ENCODE measurements around the gene SEC61B. TPM values are rescaled to one million over a fixed set of nuclear protein-coding genes. Genes with fewer than 3 reads are reported as not detected.
"Not testable (repeated sequence)": the region's sequence is repeated elsewhere in the genome, so short reads cannot be mapped to it uniquely, and the experiment has no call there.

SEC61B gene
- total and polyA plus RNA-seq, 5 donors from 2014 or later = 76.2 to 400 (median 353) TPM

DNA sequence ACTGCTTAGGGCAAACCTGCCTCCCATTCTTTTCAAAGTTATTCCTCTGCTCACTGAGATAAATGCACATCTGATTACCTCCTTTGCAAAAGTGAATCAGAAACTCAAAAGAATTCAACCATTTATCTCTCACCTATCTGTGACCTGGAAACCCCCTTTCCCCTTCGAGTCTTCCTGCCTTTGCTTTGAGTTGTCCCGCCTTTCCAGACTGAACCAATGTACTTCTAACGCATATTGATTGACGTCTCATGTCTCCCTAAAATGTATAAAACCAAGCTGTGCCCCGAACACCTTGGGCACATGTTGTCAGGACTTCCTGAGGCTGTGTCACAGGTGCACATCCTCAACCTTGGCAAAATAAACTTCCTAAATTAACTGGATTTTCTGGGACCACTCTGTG is 25.6 kb upstream of the SEC61B start:
- H3K27ac ChIP-seq (ENCODE audit: insufficient read depth, low read length, poor library complexity, severe bottlenecking); H3K9me3 Mint-ChIP-seq; H3K36me3 Mint-ChIP-seq; H3K4me1 Mint-ChIP-seq; H3K27ac Mint-ChIP-seq; ATAC-seq (ENCODE audit: low read depth in 2 of 2); H3K27me3 ChIP-seq (ENCODE audit: control insufficient read depth, insufficient read depth, low read length); H3K4me3 ChIP-seq (ENCODE audit: low read depth, low read length); H3K4me3 Mint-ChIP-seq; DNase-seq; H3K27me3 Mint-ChIP-seq; H3K4me1 ChIP-seq (ENCODE audit: control insufficient read depth, insufficient read depth, low read length, poor library complexity, severe bottlenecking); H3K9me3 ChIP-seq (ENCODE audit: control insufficient read depth in 2 of 2, low read length in 2 of 2); H3K36me3 ChIP-seq (ENCODE audit: control insufficient read depth, insufficient read depth, low read length): not testable (repeated sequence)

- Mint-ChIP-seq H3K27ac (no peak overlapping the region), H3K27me3 (peaks cover 8% of the 10 kb centered on the region), H3K9me3 (peaks cover 0 to 2% (median 0%) of the 10 kb centered on the region in 7 donors), H3K4me3 (no peak overlapping the region), H3K36me3 (no peaks in the 10 kb centered on the region), H3K4me1 (peaks cover 0 to 3% (median 0%) of the 10 kb centered on the region in 4 donors)
- Histone ChIP-seq H3K27ac (ENCODE audit: insufficient read depth, low read length, poor library complexity, severe bottlenecking) (no peak overlapping the region), H3K27me3 (ENCODE audit: control insufficient read depth, insufficient read depth, low read length) (peaks cover 4% of the 10 kb centered on the region), H3K9me3 (ENCODE audit: control insufficient read depth in 2 of 2, low read length in 2 of 2) (no peaks in the 10 kb centered on the region), H3K36me3 (ENCODE audit: control insufficient read depth, insufficient read depth, low read length) (no peaks in the 10 kb centered on the region), H3K4me1 (ENCODE audit: control insufficient read depth, insufficient read depth, low read length, poor library complexity, severe bottlenecking) (no peaks in the 10 kb centered on the region), H3K4me3 (ENCODE audit: low read depth, low read length) (no peak overlapping the region)
- DNase-seq (no peak), ATAC-seq (ENCODE audit: low read depth in 2 of 2) (no peak)
Measured at GRCh38 chr9:99197124-99197630, 24.9 kb upstream of the SEC61B start.

- Histone ChIP-seq H3K27me3 (ENCODE audit: control insufficient read depth, insufficient read depth, low read length) (peaks cover 4% of the 10 kb centered on the region), H3K9me3 (ENCODE audit: control insufficient read depth in 2 of 2, low read length in 2 of 2) (no peaks in the 10 kb centered on the region), H3K27ac (ENCODE audit: insufficient read depth, low read length, poor library complexity, severe bottlenecking) (no peak overlapping the region), H3K36me3 (ENCODE audit: control insufficient read depth, insufficient read depth, low read length) (no peaks in the 10 kb centered on the region), H3K4me1 (ENCODE audit: control insufficient read depth, insufficient read depth, low read length, poor library complexity, severe bottlenecking) (no peaks in the 10 kb centered on the region), H3K4me3 (ENCODE audit: low read depth, low read length) (no peak overlapping the region)
- no peak overlapping the region for H3K4me3 Mint-ChIP-seq
- no peak overlapping the region for H3K27ac Mint-ChIP-seq
- DNase-seq (no peak), ATAC-seq (ENCODE audit: low read depth in 2 of 2) (no peak)
- H3K27me3 Mint-ChIP-seq = peaks cover 8% of the 10 kb centered on the region
- H3K4me1 Mint-ChIP-seq = peaks cover 0 to 3% (median 0%) of the 10 kb centered on the region in 4 donors
- peaks cover 0 to 2% (median 0%) of the 10 kb centered on the region in 7 donors for H3K9me3 Mint-ChIP-seq
- H3K36me3 Mint-ChIP-seq = no peaks in the 10 kb centered on the region
Measured at GRCh38 chr9:99197987-99198386, 24.1 kb upstream of the SEC61B start.

- H3K27ac ChIP-seq (ENCODE audit: insufficient read depth, low read length, poor library complexity, severe bottlenecking) = no peak overlapping the region
- no peak overlapping the region for H3K4me3 Mint-ChIP-seq
- no peaks in the 10 kb centered on the region for H3K36me3 ChIP-seq (ENCODE audit: control insufficient read depth, insufficient read depth, low read length)
- H3K9me3 Mint-ChIP-seq = peaks cover 0 to 3% (median 0%) of the 10 kb centered on the region in 7 donors
- no peaks in the 10 kb centered on the region for H3K4me1 ChIP-seq (ENCODE audit: control insufficient read depth, insufficient read depth, low read length, poor library complexity, severe bottlenecking)
- peaks cover 4% of the 10 kb centered on the region for H3K27me3 Mint-ChIP-seq
- H3K27ac Mint-ChIP-seq = no peak overlapping the region
- no peaks in the 10 kb centered on the region for H3K27me3 ChIP-seq (ENCODE audit: control insufficient read depth, insufficient read depth, low read length)
- H3K4me3 ChIP-seq (ENCODE audit: low read depth, low read length) = no peak overlapping the region
- DNase-seq (no peak), ATAC-seq (ENCODE audit: low read depth in 2 of 2) (no peak)
- H3K9me3 ChIP-seq (ENCODE audit: control insufficient read depth in 2 of 2, low read length in 2 of 2) = no peaks in the 10 kb centered on the region
- H3K36me3 Mint-ChIP-seq = no peaks in the 10 kb centered on the region
- peaks cover 0 to 3% (median 0%) of the 10 kb centered on the region in 4 donors for H3K4me1 Mint-ChIP-seq
Measured at GRCh38 chr9:99199938-99200539, 22.0 kb upstream of the SEC61B start.

DNA sequence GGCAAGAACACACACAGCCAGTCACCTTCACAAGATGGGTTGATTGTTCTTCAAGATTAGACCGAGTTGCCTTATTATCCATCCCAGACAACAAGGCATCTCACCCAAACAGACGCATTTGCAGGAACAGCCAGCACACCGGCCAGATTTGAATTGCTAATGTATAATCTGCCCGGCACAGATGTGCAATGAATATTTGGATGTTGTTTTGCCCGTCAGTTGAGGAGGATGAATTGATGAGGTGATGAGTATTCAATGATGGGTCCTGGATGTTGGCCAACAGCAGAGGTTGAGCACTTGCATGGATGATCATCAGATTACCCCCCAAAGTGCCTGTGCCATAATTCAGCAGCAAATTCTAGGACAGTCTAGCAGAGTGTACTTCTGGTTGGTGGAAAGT is 20.5 kb upstream of the SEC61B start:
- peaks cover 0 to under 1% (median 0%) of the 10 kb centered on the region in 4 donors for H3K4me1 Mint-ChIP-seq
- peaks cover 0 to 10% (median 1%) of the 10 kb centered on the region in 7 donors for H3K9me3 Mint-ChIP-seq
- ATAC-seq (ENCODE audit: low read depth in 2 of 2) = no peak

DNA sequence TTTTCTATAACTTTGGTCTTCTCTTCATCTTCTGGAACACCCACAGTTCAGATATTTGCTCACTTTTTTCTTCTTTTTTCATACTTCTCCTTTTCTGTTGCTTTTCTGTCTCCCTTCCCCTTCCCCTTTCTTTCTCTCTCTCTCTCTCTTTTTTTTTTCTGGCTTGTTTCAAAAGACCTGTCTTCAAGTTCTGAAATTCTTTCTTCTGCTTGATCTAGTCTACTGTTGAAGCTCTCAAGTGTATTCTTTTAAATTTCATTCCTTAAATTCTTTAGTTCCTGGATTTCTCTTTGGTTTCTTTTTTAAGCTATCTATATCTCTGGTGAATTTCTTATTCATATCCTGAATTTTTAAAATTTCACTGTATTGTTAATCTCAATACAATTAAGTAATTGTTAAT is 11.5 kb upstream of the SEC61B start:
- no peak overlapping the region for H3K27ac ChIP-seq (ENCODE audit: insufficient read depth, low read length, poor library complexity, severe bottlenecking)
- DNase-seq = no peak
- H3K9me3 Mint-ChIP-seq = peaks cover 5 to 23% (median 11%) of the 10 kb centered on the region in 7 donors
- H3K4me1 Mint-ChIP-seq = peaks cover 3 to 8% (median 4%) of the 10 kb centered on the region in 4 donors
- H3K36me3 Mint-ChIP-seq = peaks cover 15% of the 10 kb centered on the region
- no peaks in the 10 kb centered on the region for H3K27me3 ChIP-seq (ENCODE audit: control insufficient read depth, insufficient read depth, low read length)
- H3K4me3 Mint-ChIP-seq = no peak overlapping the region
- no peak overlapping the region for H3K27ac Mint-ChIP-seq
- peaks cover 24% of the 10 kb centered on the region for H3K27me3 Mint-ChIP-seq
- no peak for ATAC-seq (ENCODE audit: low read depth in 2 of 2)
- H3K4me3 ChIP-seq (ENCODE audit: low read depth, low read length) = no peak overlapping the region
- H3K4me1 ChIP-seq (ENCODE audit: control insufficient read depth, insufficient read depth, low read length, poor library complexity, severe bottlenecking) = no peaks in the 10 kb centered on the region
- peaks cover 4% of the 10 kb centered on the region for H3K36me3 ChIP-seq (ENCODE audit: control insufficient read depth, insufficient read depth, low read length)
- peaks cover 6 to 7% of the 10 kb centered on the region in 2 experiments for H3K9me3 ChIP-seq (ENCODE audit: control insufficient read depth in 2 of 2, low read length in 2 of 2)

More for the DNA sequence above, 20.5 kb upstream of the SEC61B start:
- DNase-seq = no peak
- Histone ChIP-seq H3K36me3 (ENCODE audit: control insufficient read depth, insufficient read depth, low read length) (no peaks in the 10 kb centered on the region), H3K4me1 (ENCODE audit: control insufficient read depth, insufficient read depth, low read length, poor library complexity, severe bottlenecking) (no peaks in the 10 kb centered on the region), H3K9me3 (ENCODE audit: control insufficient read depth in 2 of 2, low read length in 2 of 2) (no peaks in the 10 kb centered on the region), H3K27me3 (ENCODE audit: control insufficient read depth, insufficient read depth, low read length) (no peaks in the 10 kb centered on the region), H3K4me3 (ENCODE audit: low read depth, low read length) (no peak overlapping the region), H3K27ac (ENCODE audit: insufficient read depth, low read length, poor library complexity, severe bottlenecking) (no peak overlapping the region)
- Mint-ChIP-seq H3K36me3 (no peaks in the 10 kb centered on the region), H3K27me3 (peaks cover 12% of the 10 kb centered on the region), H3K4me3 (no peak overlapping the region), H3K27ac (no peak overlapping the region)

GRCh38 chr9:99211746-99212145 is 10.3 kb upstream of the SEC61B start:
- H3K36me3 Mint-ChIP-seq = peaks cover 16% of the 10 kb centered on the region
- no peaks in the 10 kb centered on the region for H3K27me3 ChIP-seq (ENCODE audit: control insufficient read depth, insufficient read depth, low read length)

DNA sequence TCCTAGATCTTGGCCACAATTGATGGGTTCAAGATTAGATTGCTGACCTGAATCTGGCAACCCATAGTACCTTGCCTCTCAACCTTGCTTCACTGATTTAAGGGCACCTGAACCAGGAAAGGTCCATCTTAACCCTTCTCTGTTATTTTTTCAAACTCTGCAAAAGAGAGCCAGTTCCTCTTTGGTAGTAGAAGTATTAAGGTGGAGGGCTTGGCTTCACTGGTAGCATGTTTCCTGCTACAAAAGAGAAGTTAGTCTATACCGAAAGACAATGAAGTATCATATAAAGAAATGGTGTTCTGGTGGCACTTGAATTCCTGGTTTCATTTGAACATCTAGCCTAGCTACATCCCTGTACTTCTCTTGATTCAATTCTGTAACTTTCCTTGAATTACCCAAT is 8.9 kb upstream of the SEC61B start:
- H3K4me1 Mint-ChIP-seq = peaks cover 20 to 24% (median 22%) of the 10 kb centered on the region in 4 donors
- no peak overlapping the region for H3K27ac ChIP-seq (ENCODE audit: insufficient read depth, low read length, poor library complexity, severe bottlenecking)

More at GRCh38 chr9:99211746-99212145, 10.3 kb upstream of the SEC61B start:
- Histone ChIP-seq H3K4me3 (ENCODE audit: low read depth, low read length) (no peak overlapping the region), H3K36me3 (ENCODE audit: control insufficient read depth, insufficient read depth, low read length) (peaks cover 8% of the 10 kb centered on the region), H3K9me3 (ENCODE audit: control insufficient read depth in 2 of 2, low read length in 2 of 2) (peaks cover 6 to 7% of the 10 kb centered on the region in 2 experiments), H3K4me1 (ENCODE audit: control insufficient read depth, insufficient read depth, low read length, poor library complexity, severe bottlenecking) (no peaks in the 10 kb centered on the region), H3K27ac (ENCODE audit: insufficient read depth, low read length, poor library complexity, severe bottlenecking) (no peak overlapping the region)
- no peak for DNase-seq
- ATAC-seq (ENCODE audit: low read depth in 2 of 2) = no peak
- Mint-ChIP-seq H3K27ac (no peak overlapping the region), H3K4me1 (peaks cover 7 to 16% (median 10%) of the 10 kb centered on the region in 4 donors), H3K4me3 (no peak overlapping the region), H3K9me3 (peaks cover 4 to 17% (median 11%) of the 10 kb centered on the region in 7 donors), H3K27me3 (peaks cover 18% of the 10 kb centered on the region)

More for the DNA sequence above, 8.9 kb upstream of the SEC61B start:
- no peak overlapping the region for H3K27ac Mint-ChIP-seq
- DNase-seq (no peak), ATAC-seq (ENCODE audit: low read depth in 2 of 2) (no peak)
- peaks cover 29% of the 10 kb centered on the region for H3K36me3 Mint-ChIP-seq
- H3K27me3 Mint-ChIP-seq = peaks cover 11% of the 10 kb centered on the region
- Histone ChIP-seq H3K36me3 (ENCODE audit: control insufficient read depth, insufficient read depth, low read length) (peaks cover 17% of the 10 kb centered on the region), H3K4me1 (ENCODE audit: control insufficient read depth, insufficient read depth, low read length, poor library complexity, severe bottlenecking) (no peaks in the 10 kb centered on the region), H3K4me3 (ENCODE audit: low read depth, low read length) (no peak overlapping the region), H3K27me3 (ENCODE audit: control insufficient read depth, insufficient read depth, low read length) (no peaks in the 10 kb centered on the region), H3K9me3 (ENCODE audit: control insufficient read depth in 2 of 2, low read length in 2 of 2) (peaks cover 6 to 7% of the 10 kb centered on the region in 2 experiments)
- H3K9me3 Mint-ChIP-seq = peaks cover 0 to 17% (median 7%) of the 10 kb centered on the region in 7 donors
- H3K4me3 Mint-ChIP-seq = no peak overlapping the region

Measured in CD4-positive, CD25-positive, alpha-beta regulatory T cell (primary cell).